CD14-positive monocyte (primary cell): ENCODE data around the gene GPX5. TPM values are rescaled to one million over a fixed set of nuclear protein-coding genes. Genes with fewer than 3 reads are reported as not detected.
"Not testable (repeated sequence)": the region's sequence is repeated elsewhere in the genome, so short reads cannot be mapped to it uniquely, and the experiment has no call there.

Source experiments
- DNase-seq, 3 donors: peaks; one replicate each; pipeline ENCODE4 v3.0.0-alpha.2; 2011 to 2022
- H2AFZ ChIP-seq: 2 replicates; pipeline ENCODE4 v1.6.0; 2012; ENCODE audit warnings: mild to moderate bottlenecking, low read depth, low read length, inconsistent platforms; ENCODE audit not compliant: insufficient read depth, poor library complexity, severe bottlenecking
- H3K27ac ChIP-seq, 2 donors: 1 replicate in 1 of 2; 2 replicates in 1 of 2; pipeline ENCODE4 v1.5.1; 2012 to 2013; ENCODE audit warnings: low read length in 2 of 2, control low read depth in 1 of 2, inconsistent platforms in 1 of 2, low read depth in 1 of 2, mild to moderate bottlenecking in 1 of 2
- H3K27me3 ChIP-seq, 2 donors: one replicate each; pipeline versions ENCODE4 v1.6.0 to v1.6.1; 2011 to 2013; ENCODE audit warnings: low read length in 2 of 2; ENCODE audit not compliant: control insufficient read depth in 2 of 2, insufficient read depth in 2 of 2
- H3K36me3 ChIP-seq, 2 donors: replicated peaks in 1 of 2; 1 replicate in 1 of 2; 2 replicates in 1 of 2; pipeline versions ENCODE4 v1.5.1 to v1.6.1; 2012 to 2013; ENCODE audit warnings: low read length in 2 of 2, control low read depth in 1 of 2, inconsistent platforms in 1 of 2, mild to moderate bottlenecking in 1 of 2; ENCODE audit not compliant: insufficient read depth in 2 of 2, control insufficient read depth in 1 of 2
- H3K4me1 ChIP-seq, 2 donors: 1 replicate in 1 of 2; 2 replicates in 1 of 2; pipeline versions ENCODE4 v1.5.1 to v1.6.1; 2012 to 2013; ENCODE audit warnings: low read length in 2 of 2, control low read depth in 1 of 2, inconsistent platforms in 1 of 2, mild to moderate bottlenecking in 1 of 2, moderate library complexity in 1 of 2; ENCODE audit not compliant: insufficient read depth in 2 of 2, control insufficient read depth in 1 of 2
- H3K4me2 ChIP-seq: replicated peaks from 2 replicates; pipeline ENCODE3; 2012; ENCODE audit warnings: low read length, moderate library complexity, mild to moderate bottlenecking; ENCODE audit not compliant: poor library complexity, severe bottlenecking; ENCODE audit errors: extremely low read depth
- H3K4me3 ChIP-seq, 3 experiments: fragments of 200-600 bp in 1 of 3; sonication (generic) in 1 of 3; replicated peaks in 1 of 3; 1 replicate in 2 of 3; 2 replicates in 1 of 3; pipeline ENCODE4 v1.5.1; 2011 to 2013; ENCODE audit warnings: low read length in 3 of 3, mild to moderate bottlenecking in 3 of 3, control low read depth in 2 of 3, low read depth in 2 of 3, inconsistent platforms in 1 of 3, moderate library complexity in 1 of 3
- H3K79me2 ChIP-seq: 2 replicates; pipeline ENCODE4 v1.6.0; 2012; ENCODE audit warnings: mild to moderate bottlenecking, control low read depth, inconsistent platforms, low read length, moderate library complexity; ENCODE audit not compliant: insufficient read depth
- H3K9ac ChIP-seq: 2 replicates; pipeline ENCODE4 v1.6.0; 2017; ENCODE audit warnings: low read length, mild to moderate bottlenecking; ENCODE audit not compliant: insufficient read depth, poor library complexity, severe bottlenecking
- H3K9me3 ChIP-seq, 2 donors: replicated peaks in 1 of 2; 1 replicate in 1 of 2; 2 replicates in 1 of 2; pipeline versions ENCODE4 v1.5.1 to v1.6.1; 2012 to 2013; ENCODE audit warnings: low read length in 2 of 2, control low read depth in 1 of 2; ENCODE audit not compliant: control insufficient read depth in 1 of 2, insufficient read depth in 1 of 2
- H4K20me1 ChIP-seq: 2 replicates; pipeline ENCODE4 v1.6.0; 2012; ENCODE audit warnings: mild to moderate bottlenecking, low read length, control low read depth, moderate library complexity; ENCODE audit not compliant: insufficient read depth
- H3K27ac Mint-ChIP-seq, 7 donors: one replicate each; pipeline ENCODE4 v1.8.0; 2020; ENCODE audit warnings: mild to moderate bottlenecking in 7 of 7, mixed read lengths in 7 of 7, moderate library complexity in 6 of 7, inconsistent platforms in 2 of 7
- H3K27me3 Mint-ChIP-seq, 3 donors: one replicate each; pipeline ENCODE4 v1.8.0; 2021 to 2022; ENCODE audit warnings: low read depth in 3 of 3, mild to moderate bottlenecking in 3 of 3, mixed read lengths in 3 of 3, moderate library complexity in 3 of 3, inconsistent platforms in 1 of 3
- H3K36me3 Mint-ChIP-seq, 2 donors: one replicate each; pipeline ENCODE4 v1.8.0; 2020; ENCODE audit warnings: mixed read lengths in 2 of 2, inconsistent platforms in 1 of 2, mild to moderate bottlenecking in 1 of 2
- H3K4me1 Mint-ChIP-seq: one replicate; pipeline ENCODE4 v1.8.0; 2020; ENCODE audit warnings: mild to moderate bottlenecking, mixed read lengths
- H3K4me3 Mint-ChIP-seq, 2 donors: one replicate each; pipeline ENCODE4 v1.8.0; 2020; ENCODE audit warnings: mild to moderate bottlenecking in 2 of 2, mixed read lengths in 2 of 2, moderate library complexity in 1 of 2
- H3K9me3 Mint-ChIP-seq, 7 donors: one replicate each; pipeline ENCODE4 v1.8.0; 2020 to 2022; ENCODE audit warnings: mixed read lengths in 7 of 7, mild to moderate bottlenecking in 6 of 7, moderate library complexity in 6 of 7, inconsistent platforms in 2 of 7
- CTCF ChIP-seq: fragments of 200-600 bp; IDR thresholded peaks from one replicate; pipeline ENCODE4 v1.8.0; 2022; ENCODE audit warnings: antibody characterized with exemption, mild to moderate bottlenecking
- WGBS: methylation state at CpG from one replicate; pipeline ENCODE4 v1.1.5; 2013; ENCODE audit warnings: missing lambda C conversion rate; ENCODE audit not compliant: insufficient coverage; 5-methylcytosine and 5-hydroxymethylcytosine counted together
- intact Hi-C, 2 donors: fragments of 100-400 bp; cut with micrococcal nuclease; formaldehyde crosslinking; loops; one replicate each; pipeline versions ENCODE4 v1.15.0 to v1.15.1; 2023
- polyA plus RNA-seq, 3 donors: library from polyadenylated mRNA; depleted of rRNA in 1 of 3; unstranded in 2 of 3; stranded (reverse) in 1 of 3; fragments of 300-500 nt in 2 of 3; fragments of >200 nt in 1 of 3; fragmentation: Illumina TruSeq in 2 of 3; gene quantifications; 1 replicate in 2 of 3; 2 replicates in 1 of 3; pipeline ENCODE4 v1.2.3, GENCODE V29; 2012 to 2021

GPX5 gene
- polyA plus RNA-seq, 3 donors = not detected

GRCh38 chr6:28502709-28503305 is 22.9 kb upstream of the GPX5 start:
- H3K36me3 ChIP-seq, H3K36me3 Mint-ChIP-seq, H3K9me3 ChIP-seq, H3K4me1 ChIP-seq, intact Hi-C loops, H3K27ac ChIP-seq, H3K27me3 ChIP-seq, H3K4me2 ChIP-seq, H2AFZ ChIP-seq, H3K79me2 ChIP-seq, H3K4me3 ChIP-seq, H3K9ac ChIP-seq, H4K20me1 ChIP-seq, H3K4me3 Mint-ChIP-seq, H3K4me1 Mint-ChIP-seq, H3K9me3 Mint-ChIP-seq, DNase-seq, H3K27ac Mint-ChIP-seq: not testable (repeated sequence)
- WGBS = 94% methylated on average over 4 of the region's 7 CpGs
- H3K27me3 Mint-ChIP-seq = peaks cover 7 to 15% (median 8%) of the 10 kb centered on the region in 3 donors

GRCh38 chr6:28505733-28506132 is 19.9 kb upstream of the GPX5 start:
- WGBS = no CpG with 5 or more reads among the region's 1 CpG

More at GRCh38 chr6:28505733-28506132, 19.9 kb upstream of the GPX5 start:
- H3K4me3 ChIP-seq = no peak overlapping the region
- H2AFZ ChIP-seq = no peak overlapping the region
- Mint-ChIP-seq H3K4me1 (no peaks in the 10 kb centered on the region), H3K36me3 (no peaks in the 10 kb centered on the region), H3K27me3 (peaks cover 3 to 11% (median 5%) of the 10 kb centered on the region in 3 donors), H3K4me3 (no peak overlapping the region), H3K9me3 (peaks cover 4 to 8% (median 7%) of the 10 kb centered on the region in 7 donors), H3K27ac (no peak overlapping the region)
- no peaks in the 10 kb centered on the region for H3K4me1 ChIP-seq
- no peak for DNase-seq
- no peaks in the 10 kb centered on the region for H3K79me2 ChIP-seq
- no peak overlapping the region for H3K4me2 ChIP-seq
- no peak overlapping the region for H3K27ac ChIP-seq
- H3K36me3 ChIP-seq = no peaks in the 10 kb centered on the region
- TF ChIP-seq CTCF = no peak
- intact Hi-C loops = no loop called here
- no peaks in the 10 kb centered on the region for H3K27me3 ChIP-seq
- no peaks in the 10 kb centered on the region for H4K20me1 ChIP-seq
- no peak overlapping the region for H3K9ac ChIP-seq
- no peaks in the 10 kb centered on the region for H3K9me3 ChIP-seq
